Testis (tissue), 3 donors: ENCODE results near the gene HIPK2. TPM values are rescaled to one million over a fixed set of nuclear protein-coding genes. Genes with fewer than 3 reads are reported as not detected.

ENCODE experiments used
- DNase-seq: peaks from one replicate; pipeline ENCODE4 v3.0.0-alpha.2; 2019
- H3K27ac ChIP-seq, 2 donors: fragments of 200-600 bp; sonication (generic); one replicate each; pipeline ENCODE4 v1.5.1; 2019
- H3K27me3 ChIP-seq: fragments of 200-600 bp; sonication (generic); one replicate; pipeline ENCODE4 v1.5.1; 2019
- H3K36me3 ChIP-seq: fragments of 200-600 bp; sonication (generic); one replicate; pipeline ENCODE4 v1.5.1; 2017; ENCODE audit warnings: low read depth; ENCODE audit errors: missing control alignments
- H3K4me1 ChIP-seq: fragments of 200-600 bp; sonication (generic); one replicate; pipeline ENCODE4 v1.5.1; 2019
- H3K4me3 ChIP-seq, 2 donors: fragments of 200-600 bp; sonication (generic); one replicate each; pipeline ENCODE4 v1.5.1; 2017 to 2019
- H3K9me3 ChIP-seq: fragments of 200-600 bp; sonication (generic); one replicate; pipeline ENCODE4 v1.5.1; 2017
- POLR2A ChIP-seq: fragments of 450-650 bp; IDR thresholded peaks from one replicate; pipeline ENCODE4 v1.6.1; 2017; ENCODE audit warnings: antibody characterized with exemption, mild to moderate bottlenecking, moderate library complexity
- WGBS, 2 donors: methylation state at CpG; one replicate each; pipeline ENCODE4 v1.1.5; 2018; 5-methylcytosine and 5-hydroxymethylcytosine counted together
- intact Hi-C: fragments of 100-400 bp; cut with DNase I; formaldehyde crosslinking; loops from one replicate; pipeline ENCODE4 v1.15.1; 2023; ENCODE audit warnings: low total_unique reads
- polyA plus RNA-seq: library from polyadenylated mRNA; stranded (reverse); fragments of 350-450 nt; fragmentation: Illumina TruSeq; extraction: RNeasy Lipid Tissue Mini Kit (QIAGEN cat#74804); gene quantifications from one replicate; pipeline ENCODE4 v1.2.3, GENCODE V29; 2014; ENCODE audit warnings: low read depth, low replicate concordance; ENCODE audit not compliant: insufficient read depth
- total RNA-seq, 2 donors: library from RNA; depleted of rRNA; stranded (reverse); fragments of >200 nt; gene quantifications; one replicate each; pipeline ENCODE4 v1.2.3, GENCODE V29; 2016
- TF ChIP-seq, protein P1 (sequence below), 3 experiments: fragments of 450-650 bp in 2 of 3; fragments of 200-600 bp in 1 of 3; sonication (generic) in 1 of 3; IDR thresholded peaks; one replicate each; pipeline ENCODE4 v1.5.1; 2016 to 2019; ENCODE audit warnings: antibody characterized with exemption in 3 of 3, mild to moderate bottlenecking in 2 of 3, moderate library complexity in 1 of 3

Gene HIPK2
- total and polyA plus RNA-seq, 3 donors from 2014 or later = 6.3 to 22.4 (median 17.8) TPM

DNA sequence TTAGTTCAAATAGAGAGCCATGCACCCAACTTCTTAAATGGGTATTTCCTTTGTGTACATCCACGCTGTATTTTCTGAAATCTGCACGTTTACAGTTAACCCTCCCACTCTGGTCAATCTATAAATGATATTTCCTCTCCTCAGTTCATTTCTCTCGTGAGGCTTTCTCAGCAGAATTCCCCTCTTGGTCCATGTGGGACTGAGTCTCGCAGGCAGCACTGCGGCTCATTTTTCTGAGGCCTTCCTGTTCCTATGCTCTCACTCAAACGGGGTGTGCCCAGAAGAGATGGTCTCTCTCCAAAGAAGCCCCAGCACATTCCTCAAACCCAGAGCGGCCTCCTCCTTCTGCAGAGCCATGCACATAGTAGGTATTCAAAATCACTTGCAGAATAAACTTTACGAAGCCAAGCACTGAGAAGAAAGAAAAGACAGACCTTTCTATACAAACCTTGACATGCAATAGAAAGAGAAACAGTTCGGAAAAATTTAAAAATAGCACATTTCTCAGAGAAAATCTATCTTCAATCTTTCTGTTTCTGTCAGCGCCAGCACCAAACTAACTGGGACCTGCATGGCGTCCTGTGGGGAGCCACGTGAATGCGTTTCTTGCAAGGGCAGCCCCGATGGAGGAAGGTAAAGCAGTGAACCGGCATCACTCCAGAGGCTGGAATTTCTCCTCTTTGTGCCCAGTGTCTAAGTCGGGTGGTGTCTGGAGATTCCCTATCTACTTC lies 77.1 kb downstream of the HIPK2 start:
- H3K36me3 ChIP-seq = no peaks in the 10 kb centered on the region
- DNase-seq = no peak
- TF ChIP-seq, protein P1, sequence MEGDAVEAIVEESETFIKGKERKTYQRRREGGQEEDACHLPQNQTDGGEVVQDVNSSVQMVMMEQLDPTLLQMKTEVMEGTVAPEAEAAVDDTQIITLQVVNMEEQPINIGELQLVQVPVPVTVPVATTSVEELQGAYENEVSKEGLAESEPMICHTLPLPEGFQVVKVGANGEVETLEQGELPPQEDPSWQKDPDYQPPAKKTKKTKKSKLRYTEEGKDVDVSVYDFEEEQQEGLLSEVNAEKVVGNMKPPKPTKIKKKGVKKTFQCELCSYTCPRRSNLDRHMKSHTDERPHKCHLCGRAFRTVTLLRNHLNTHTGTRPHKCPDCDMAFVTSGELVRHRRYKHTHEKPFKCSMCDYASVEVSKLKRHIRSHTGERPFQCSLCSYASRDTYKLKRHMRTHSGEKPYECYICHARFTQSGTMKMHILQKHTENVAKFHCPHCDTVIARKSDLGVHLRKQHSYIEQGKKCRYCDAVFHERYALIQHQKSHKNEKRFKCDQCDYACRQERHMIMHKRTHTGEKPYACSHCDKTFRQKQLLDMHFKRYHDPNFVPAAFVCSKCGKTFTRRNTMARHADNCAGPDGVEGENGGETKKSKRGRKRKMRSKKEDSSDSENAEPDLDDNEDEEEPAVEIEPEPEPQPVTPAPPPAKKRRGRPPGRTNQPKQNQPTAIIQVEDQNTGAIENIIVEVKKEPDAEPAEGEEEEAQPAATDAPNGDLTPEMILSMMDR (IDR thresholded peaks at IDR 0.05) = no peak
- TF ChIP-seq POLR2A = no peak
- intact Hi-C loops = no loop called here
- H3K27ac ChIP-seq = no peak overlapping the region
- H3K9me3 ChIP-seq = no peaks in the 10 kb centered on the region
- H3K4me1 ChIP-seq = peaks cover 8% of the 10 kb centered on the region
- no peak overlapping the region for H3K4me3 ChIP-seq
- no peaks in the 10 kb centered on the region for H3K27me3 ChIP-seq
- WGBS, 2 donors = 87 to 91% methylated on average over 16 of the region's 16 CpGs

DNA sequence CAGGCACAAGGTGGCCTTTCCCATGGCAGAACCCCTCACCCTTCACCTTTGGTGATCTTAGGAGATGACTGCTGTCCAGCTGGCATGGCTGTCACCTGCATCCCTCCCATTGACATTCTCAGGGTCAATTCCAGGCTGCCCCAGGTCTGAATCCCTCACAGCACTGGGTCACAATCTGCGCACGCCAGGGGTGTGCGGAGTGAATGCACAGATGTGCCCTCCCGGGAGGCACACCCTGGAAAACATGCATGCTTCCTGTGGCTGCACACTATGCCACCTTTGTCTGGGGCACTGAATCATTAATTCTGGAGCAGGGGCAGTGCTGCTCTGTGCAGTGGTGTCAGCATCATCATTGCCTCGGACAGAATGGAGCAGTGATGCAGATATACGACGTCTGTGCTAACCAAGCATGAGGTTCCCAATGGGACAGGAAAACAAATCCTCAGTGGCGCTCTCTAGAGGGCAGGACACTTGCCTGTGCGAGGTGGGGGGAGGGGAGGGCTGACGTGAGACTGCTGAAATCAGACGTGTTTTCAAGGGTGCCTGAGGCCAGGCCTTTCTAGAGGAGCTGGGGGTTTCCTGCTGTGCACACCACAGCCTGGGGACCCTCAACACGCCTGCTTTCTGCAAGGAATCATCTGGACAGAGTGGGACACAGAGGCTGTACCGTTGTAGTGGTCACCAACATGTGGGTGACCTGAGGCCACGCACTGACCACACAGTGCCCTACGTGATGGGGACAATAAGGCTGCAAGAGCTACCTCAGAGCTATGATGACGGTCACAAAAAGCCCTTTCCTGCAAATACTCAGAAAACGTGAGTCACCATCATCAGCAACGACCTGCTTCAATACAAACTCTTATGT lies 77.9 kb downstream of the HIPK2 start:
- no peaks in the 10 kb centered on the region for H3K36me3 ChIP-seq
- intact Hi-C loops = no loop called here
- TF ChIP-seq, protein P1 (IDR thresholded peaks at IDR 0.05) = no peak
- no peak for TF ChIP-seq POLR2A
- 90 to 93% methylated on average over 11 to 18 of the region's 18 CpGs for WGBS, 2 donors
- peaks cover 8% of the 10 kb centered on the region for H3K4me1 ChIP-seq
- no peak overlapping the region for H3K27ac ChIP-seq
- no peaks in the 10 kb centered on the region for H3K9me3 ChIP-seq
- H3K4me3 ChIP-seq = no peak overlapping the region
- no peak for DNase-seq
- no peaks in the 10 kb centered on the region for H3K27me3 ChIP-seq

DNA sequence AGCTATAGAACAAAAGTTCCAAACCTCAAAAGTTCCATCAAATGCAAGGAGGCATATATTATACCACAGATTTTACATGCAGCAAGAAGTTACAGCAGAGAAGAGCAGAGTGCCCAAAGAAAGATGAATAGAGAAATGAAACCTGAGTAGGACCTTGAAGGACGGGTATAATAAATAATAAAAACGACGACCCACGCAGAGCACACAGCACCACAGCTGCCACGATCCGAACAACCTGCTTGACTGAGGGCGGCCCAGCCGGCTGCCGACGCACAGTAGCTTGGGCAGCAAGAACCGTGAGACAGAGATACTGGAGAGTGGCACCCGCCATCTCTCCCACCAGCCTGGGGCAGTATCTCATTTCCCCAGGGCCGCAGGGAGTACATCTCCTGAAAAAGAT lies 79.0 kb downstream of the HIPK2 start:
- Histone ChIP-seq H3K27me3 (no peaks in the 10 kb centered on the region), H3K4me1 (peaks cover 8% of the 10 kb centered on the region), H3K36me3 (no peaks in the 10 kb centered on the region), H3K9me3 (no peaks in the 10 kb centered on the region), H3K4me3 (no peak overlapping the region), H3K27ac (no peak overlapping the region)
- WGBS, 2 donors = 86% methylated on average over 13 of the region's 13 CpGs
- intact Hi-C loops = no loop called here
- no peak for DNase-seq
- no peak for TF ChIP-seq POLR2A
- TF ChIP-seq, protein P1 (IDR thresholded peaks at IDR 0.05) = no peak

DNA sequence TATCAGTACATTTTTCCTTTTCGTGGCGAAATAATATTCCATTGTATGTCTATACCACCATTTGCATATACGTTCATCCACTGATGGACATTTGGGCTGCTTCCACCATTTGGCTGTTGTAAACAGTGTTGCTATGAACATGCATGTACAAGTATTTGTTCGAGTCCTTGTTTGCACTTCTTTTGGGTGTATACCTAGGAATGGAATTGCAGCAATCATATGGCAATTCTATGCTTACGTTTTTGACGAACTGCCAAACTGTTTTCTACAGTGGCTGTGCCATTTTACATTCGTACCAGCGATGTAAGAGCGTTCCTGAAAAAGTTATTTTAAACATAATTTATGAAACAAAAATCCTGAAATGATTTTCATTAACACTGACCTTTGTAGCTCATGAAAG lies 79.5 kb downstream of the HIPK2 start:
- no peak overlapping the region for H3K27ac ChIP-seq
- 96% methylated on average over 9 of the region's 9 CpGs for WGBS, 2 donors
- H3K4me3 ChIP-seq = no peak overlapping the region
- intact Hi-C loops = no loop called here
- H3K9me3 ChIP-seq = no peaks in the 10 kb centered on the region
- no peak for DNase-seq
- no peaks in the 10 kb centered on the region for H3K36me3 ChIP-seq
- no peaks in the 10 kb centered on the region for H3K27me3 ChIP-seq
- no peak for TF ChIP-seq POLR2A
- peaks cover 8% of the 10 kb centered on the region for H3K4me1 ChIP-seq

DNA sequence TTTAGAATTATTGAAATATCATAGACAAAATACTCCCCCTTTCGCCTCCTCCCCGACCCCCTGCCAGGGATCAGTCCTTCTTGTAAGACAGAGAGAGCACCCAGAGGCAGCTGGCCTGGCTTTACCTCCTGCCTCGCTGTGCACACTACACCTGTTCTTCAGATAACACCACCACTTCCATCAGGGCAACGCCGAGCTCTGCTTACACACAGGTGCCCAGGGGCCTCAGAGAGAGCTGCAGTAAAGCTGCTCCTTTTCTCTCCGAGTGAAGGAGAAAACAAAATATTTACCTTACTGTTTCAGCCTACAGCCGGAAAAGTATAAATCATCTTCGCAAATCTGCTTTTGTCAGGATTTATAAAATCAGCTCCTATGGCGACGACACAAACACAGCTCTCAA lies 80.7 kb downstream of the HIPK2 start:
- TF ChIP-seq, protein P1 (IDR thresholded peaks at IDR 0.05) = no peak
- no peak for TF ChIP-seq POLR2A
- no peaks in the 10 kb centered on the region for H3K9me3 ChIP-seq
- no peaks in the 10 kb centered on the region for H3K27me3 ChIP-seq
- DNase-seq = no peak
- H3K4me1 ChIP-seq = no peaks in the 10 kb centered on the region
- 90 to 93% methylated on average over 10 of the region's 10 CpGs for WGBS, 2 donors
- intact Hi-C loops = no loop called here
- no peak overlapping the region for H3K4me3 ChIP-seq
- no peaks in the 10 kb centered on the region for H3K36me3 ChIP-seq
- no peak overlapping the region for H3K27ac ChIP-seq
